Stomach smooth muscle (tissue), 2 donors: ENCODE results near the gene GZMH.
"Not testable (repeated sequence)": the region's sequence is repeated elsewhere in the genome, so short reads cannot be mapped to it uniquely, and the experiment has no call there.

Experiments used
- H3K27ac ChIP-seq: one replicate; pipeline ENCODE4 v1.7.0; 2013; ENCODE audit warnings: mild to moderate bottlenecking, low read length, inconsistent platforms
- H3K27me3 ChIP-seq, 2 donors: one replicate each; pipeline ENCODE4 v1.7.0; 2013; ENCODE audit warnings: low read length in 2 of 2; ENCODE audit not compliant: insufficient read depth in 2 of 2, control insufficient read depth in 1 of 2
- H3K36me3 ChIP-seq, 2 donors: one replicate each; pipeline ENCODE4 v1.7.0; 2013; ENCODE audit warnings: low read length in 2 of 2; ENCODE audit not compliant: control insufficient read depth in 2 of 2, insufficient read depth in 2 of 2
- H3K4me1 ChIP-seq: one replicate; pipeline ENCODE4 v1.7.0; 2013; ENCODE audit warnings: low read length; ENCODE audit not compliant: control insufficient read depth, insufficient read depth
- H3K4me3 ChIP-seq, 2 donors: one replicate each; pipeline ENCODE4 v1.7.0; 2013; ENCODE audit warnings: low read length in 2 of 2
- H3K9ac ChIP-seq, 2 donors: one replicate each; pipeline ENCODE4 v1.7.0; 2013; ENCODE audit warnings: low read length in 2 of 2, mild to moderate bottlenecking in 1 of 2
- H3K9me3 ChIP-seq, 2 donors: one replicate each; pipeline ENCODE4 v1.7.0; 2013; ENCODE audit warnings: low read length in 2 of 2; ENCODE audit not compliant: control insufficient read depth in 2 of 2
- donor health status: healthy.
- donor health status: Pancreatic carcinoma.

Gene GZMH, protein sequence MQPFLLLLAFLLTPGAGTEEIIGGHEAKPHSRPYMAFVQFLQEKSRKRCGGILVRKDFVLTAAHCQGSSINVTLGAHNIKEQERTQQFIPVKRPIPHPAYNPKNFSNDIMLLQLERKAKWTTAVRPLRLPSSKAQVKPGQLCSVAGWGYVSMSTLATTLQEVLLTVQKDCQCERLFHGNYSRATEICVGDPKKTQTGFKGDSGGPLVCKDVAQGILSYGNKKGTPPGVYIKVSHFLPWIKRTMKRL

DNA sequence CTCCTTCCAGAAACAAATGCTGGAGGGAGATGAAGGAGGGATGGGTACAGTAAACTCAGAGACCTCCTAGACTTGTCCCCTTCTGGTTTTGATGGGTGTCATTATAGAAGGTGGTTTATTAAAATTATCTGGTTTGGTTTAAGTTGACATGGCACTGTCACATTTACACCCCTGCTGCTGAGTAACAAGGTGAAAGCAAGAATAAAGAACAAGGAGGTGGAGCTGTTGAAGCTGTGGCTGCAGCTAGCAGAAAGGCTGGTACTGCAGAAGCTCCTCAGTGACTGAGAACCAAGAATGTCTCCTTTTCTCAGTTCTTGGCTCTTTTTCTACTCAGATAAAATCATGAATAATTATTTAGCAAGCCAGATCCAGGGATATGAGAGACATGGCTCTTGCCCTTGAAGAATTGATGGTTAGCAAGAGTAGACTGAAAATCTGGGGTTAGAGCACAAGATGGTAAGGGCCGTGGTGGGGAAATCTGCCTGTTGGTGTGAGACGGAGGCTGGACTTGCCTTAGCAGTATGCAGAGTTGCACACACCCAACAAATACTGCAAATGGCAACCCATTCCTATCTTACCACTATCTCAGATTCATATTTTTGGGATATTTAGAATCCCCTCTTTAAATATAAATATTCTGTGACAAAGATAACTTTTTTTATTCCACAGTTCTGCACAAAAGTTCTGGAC lies at the start of gene GZMH:
GZMH (minus strand) TSS at position 31 of the 690 bp plus-strand sequence. CDS start 72 bp downstream, outside the sequence.
- Histone ChIP-seq H3K36me3 (no peaks in the 10 kb centered on the region), H3K27ac (no peak within 1 kb of the TSS), H3K4me1 (no peaks in the 10 kb centered on the region), H3K9ac (no peak within 1 kb of the TSS), H3K9me3 (no peaks in the 10 kb centered on the region), H3K4me3 (no peak within 1 kb of the TSS), H3K27me3 (no peaks in the 10 kb centered on the region)

DNA sequence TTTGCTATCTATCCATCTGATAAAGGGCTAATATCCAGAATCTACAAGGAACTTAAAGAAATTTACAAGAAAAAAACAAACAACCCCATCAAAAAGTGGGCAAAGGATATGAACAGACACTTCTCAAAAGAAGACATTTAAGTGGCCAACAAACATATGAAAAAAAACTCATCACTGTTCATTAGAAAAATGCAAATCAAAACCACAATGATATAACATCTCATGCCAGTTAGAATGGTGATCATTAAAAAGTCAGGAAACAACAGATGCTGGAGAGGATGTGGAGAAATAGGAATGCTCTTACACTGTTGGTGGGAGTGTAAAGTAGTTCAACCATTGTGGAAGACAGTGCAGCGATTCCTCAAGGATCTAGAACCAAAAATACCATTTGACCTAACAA lies 38.9 kb upstream of the GZMH start:
- H3K27me3 ChIP-seq, H3K36me3 ChIP-seq, H3K9me3 ChIP-seq, H3K9ac ChIP-seq, H3K4me1 ChIP-seq, H3K27ac ChIP-seq, H3K4me3 ChIP-seq: not testable (repeated sequence)

- H3K27me3 ChIP-seq: no peaks in the 10 kb centered on the region
These were observed 30.4 kb upstream of the GZMH start for GRCh38 chr14:24639905-24640304.

DNA sequence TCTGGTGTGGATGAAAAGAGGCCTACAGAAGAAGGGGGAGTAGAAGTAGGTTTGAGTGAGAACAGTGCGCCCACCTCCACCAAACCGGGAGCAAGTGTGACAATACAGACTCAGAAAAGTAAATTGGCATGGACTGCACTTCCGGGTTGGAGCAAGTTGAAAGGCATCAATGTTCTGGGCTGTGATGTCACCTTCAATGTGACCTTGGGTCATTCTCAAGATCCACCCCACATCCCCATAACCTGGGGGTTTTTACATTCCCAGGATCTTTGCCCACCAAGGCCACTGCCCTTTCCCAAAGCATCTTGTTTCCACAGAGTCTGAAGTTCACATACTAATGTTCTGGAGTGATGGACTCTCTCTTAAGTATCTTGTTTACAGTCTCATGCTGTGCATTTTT lies 29.8 kb upstream of the GZMH start:
- H3K36me3 ChIP-seq: no peaks in the 10 kb centered on the region
- no peaks in the 10 kb centered on the region for H3K9me3 ChIP-seq
- H3K4me1 ChIP-seq: peaks cover 2% of the 10 kb centered on the region
- H3K27me3 ChIP-seq: no peaks in the 10 kb centered on the region
- no peak overlapping the region for H3K4me3 ChIP-seq
- H3K27ac ChIP-seq: no peak overlapping the region
- no peak overlapping the region for H3K9ac ChIP-seq

More at GRCh38 chr14:24639905-24640304, 30.4 kb upstream of the GZMH start:
- H3K4me3 ChIP-seq: no peak overlapping the region
- no peaks in the 10 kb centered on the region for H3K9me3 ChIP-seq
- H3K36me3 ChIP-seq: no peaks in the 10 kb centered on the region
- H3K4me1 ChIP-seq: peaks cover 2% of the 10 kb centered on the region
- no peak overlapping the region for H3K9ac ChIP-seq
- H3K27ac ChIP-seq: no peak overlapping the region

GRCh38 chr14:24634158-24634557 lies 24.7 kb upstream of the GZMH start, which contains the start of gene GZMB:
TSS of gene GZMB (minus strand) at chr14:24634190. CDS start at chr14:24634160, 30 bp downstream.
- Histone ChIP-seq H3K36me3 (no peaks in the 10 kb centered on the region), H3K9me3 (peaks cover 0 to 2% of the 10 kb centered on the region in 2 donors), H3K4me3 (no peak within 1 kb of the TSS), H3K27ac (no peak within 1 kb of the TSS), H3K27me3 (no peaks in the 10 kb centered on the region), H3K4me1 (no peaks in the 10 kb centered on the region), H3K9ac (no peak within 1 kb of the TSS)

- Histone ChIP-seq H3K9me3 (peaks cover 0 to 2% of the 10 kb centered on the region in 2 donors), H3K36me3 (no peaks in the 10 kb centered on the region), H3K9ac (no peak overlapping the region), H3K27me3 (no peaks in the 10 kb centered on the region), H3K4me1 (no peaks in the 10 kb centered on the region), H3K27ac (no peak overlapping the region), H3K4me3 (no peak overlapping the region)
These were observed 23.9 kb upstream of the GZMH start for GRCh38 chr14:24633353-24633752.

DNA sequence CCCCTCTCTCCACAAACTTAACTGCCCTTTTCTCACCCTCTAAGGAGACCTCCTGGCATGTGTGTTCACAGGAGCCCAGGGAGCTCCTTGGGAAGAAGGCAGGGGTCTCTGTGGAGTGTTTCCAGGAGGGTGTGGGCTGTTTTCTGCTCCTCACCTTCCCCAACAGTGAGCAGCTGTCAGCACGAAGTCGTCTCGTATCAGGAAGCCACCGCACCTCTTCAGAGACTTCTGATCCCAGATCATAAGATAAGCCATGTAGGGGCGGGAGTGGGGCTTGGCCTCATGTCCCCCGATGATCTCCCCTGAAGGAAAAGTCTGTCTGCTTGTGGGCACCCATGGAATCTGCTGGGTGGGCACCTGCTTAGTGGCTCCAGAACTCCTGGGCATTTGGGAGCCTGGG lies 23.3 kb upstream of the GZMH start:
- H3K27me3 ChIP-seq: no peaks in the 10 kb centered on the region
- no peak overlapping the region for H3K9ac ChIP-seq
- H3K9me3 ChIP-seq: peaks cover 0 to 2% of the 10 kb centered on the region in 2 donors
- no peaks in the 10 kb centered on the region for H3K36me3 ChIP-seq
- no peaks in the 10 kb centered on the region for H3K4me1 ChIP-seq
- no peak overlapping the region for H3K27ac ChIP-seq
- no peak overlapping the region for H3K4me3 ChIP-seq

DNA sequence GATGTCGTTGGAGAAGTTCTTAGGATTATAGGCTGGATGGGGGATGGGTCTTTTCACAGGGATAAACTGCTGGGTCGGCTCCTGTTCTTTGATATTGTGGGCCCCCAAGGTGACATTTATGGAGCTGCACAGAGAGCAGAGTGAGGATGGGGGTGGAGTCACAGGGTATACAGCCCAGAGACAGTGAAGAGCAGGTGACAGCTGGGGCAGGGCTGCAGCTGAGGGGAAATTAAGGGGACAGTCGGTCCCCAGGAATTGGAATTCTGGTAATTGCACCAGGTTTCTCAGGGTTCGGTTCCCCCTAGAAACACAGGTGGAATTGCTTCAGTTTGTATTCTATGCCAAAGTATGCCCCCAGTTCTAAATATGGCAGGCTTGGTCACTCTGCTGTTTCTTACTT lies 22.9 kb upstream of the GZMH start:
- Histone ChIP-seq H3K4me1 (no peaks in the 10 kb centered on the region), H3K4me3 (no peak overlapping the region), H3K9ac (no peak overlapping the region), H3K27me3 (no peaks in the 10 kb centered on the region), H3K27ac (no peak overlapping the region), H3K36me3 (no peaks in the 10 kb centered on the region), H3K9me3 (peaks cover 0 to 2% of the 10 kb centered on the region in 2 donors)

DNA sequence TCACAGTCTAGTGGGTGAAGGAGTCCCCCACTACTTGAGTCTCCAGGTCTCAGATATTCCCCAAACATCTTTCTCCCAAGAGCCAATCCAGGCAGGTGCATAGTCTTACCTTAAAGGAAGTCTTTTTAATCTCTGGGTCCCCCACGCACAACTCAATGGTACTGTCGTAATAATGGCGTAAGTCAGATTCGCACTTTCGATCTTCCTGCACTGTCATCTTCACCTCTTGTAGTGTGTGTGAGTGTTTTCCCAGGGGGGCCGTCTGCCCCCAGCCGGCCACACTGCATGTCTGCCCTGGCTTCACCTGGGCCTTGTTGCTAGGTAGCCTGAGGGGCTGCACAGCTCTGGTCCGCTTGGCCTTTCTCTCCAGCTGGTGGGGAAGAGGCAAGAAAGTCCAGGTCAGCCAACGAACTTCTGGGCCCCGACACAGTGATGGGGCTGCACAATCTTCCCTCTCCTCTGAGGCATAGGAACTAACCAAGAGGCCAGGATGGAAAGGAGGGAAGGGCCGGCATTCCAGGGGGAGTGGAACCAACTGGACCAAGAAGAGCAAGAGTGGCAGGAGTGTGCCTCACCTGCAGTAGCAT lies 22.4 kb upstream of the GZMH start:
- Histone ChIP-seq H3K36me3 (no peaks in the 10 kb centered on the region), H3K27me3 (no peaks in the 10 kb centered on the region), H3K9me3 (peaks cover 0 to 2% of the 10 kb centered on the region in 2 donors), H3K4me1 (no peaks in the 10 kb centered on the region), H3K27ac (no peak overlapping the region), H3K9ac (no peak overlapping the region), H3K4me3 (no peak overlapping the region)

DNA sequence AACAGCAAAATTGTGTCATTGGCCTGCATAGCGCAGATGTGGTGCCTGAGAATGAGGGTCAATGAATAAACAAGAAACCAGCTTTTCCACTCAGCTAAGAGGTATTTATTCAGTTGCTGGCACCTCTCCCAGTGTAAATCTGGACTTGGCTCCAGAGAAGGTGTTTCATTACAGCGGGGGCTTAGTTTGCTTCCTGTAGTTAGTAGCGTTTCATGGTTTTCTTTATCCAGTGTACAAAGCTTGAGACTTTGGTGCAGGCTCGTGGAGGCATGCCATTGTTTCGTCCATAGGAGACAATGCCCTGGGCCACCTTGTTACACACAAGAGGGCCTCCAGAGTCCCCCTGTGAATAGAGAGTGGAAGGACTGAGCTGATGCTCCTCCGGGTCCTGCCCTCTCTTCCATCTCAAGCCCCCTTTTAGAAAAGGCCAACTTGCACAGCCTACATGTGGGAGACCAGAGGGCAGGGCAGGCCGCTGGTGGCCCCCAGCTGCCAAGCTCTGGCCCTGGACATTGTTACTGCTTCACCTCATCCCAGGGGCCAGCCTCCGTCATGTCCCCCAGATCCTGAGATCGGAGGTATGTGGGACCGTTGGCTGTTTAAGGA lies 21.5 kb upstream of the GZMH start:
- Histone ChIP-seq H3K9ac (no peak overlapping the region), H3K4me1 (no peaks in the 10 kb centered on the region), H3K27me3 (no peaks in the 10 kb centered on the region), H3K9me3 (peaks cover 0 to 2% of the 10 kb centered on the region in 2 donors), H3K4me3 (no peak overlapping the region), H3K36me3 (no peaks in the 10 kb centered on the region), H3K27ac (no peak overlapping the region)
